GM12865 (cell line): ENCODE data around the gene DCAF6.

Experiments
- DNase-seq: peaks from one replicate; pipeline ENCODE4 v3.0.0; 2010; ENCODE audit warnings: low read depth
- H3K4me3 ChIP-seq: 2 replicates; pipeline ENCODE4 v1.5.1; 2011; ENCODE audit warnings: mild to moderate bottlenecking, low read depth, low read length, control low read depth
- CTCF ChIP-seq: IDR thresholded peaks from 2 replicates; pipeline ENCODE4 v1.5.1; 2011; ENCODE audit warnings: low read length, control low read depth, low read depth, inconsistent platforms; ENCODE audit not compliant: insufficient read depth; ENCODE audit errors: missing control alignments

DCAF6 gene

GRCh38 chr1:168005529-168005928 is 69.0 kb downstream of the DCAF6 start:
- no peak for DNase-seq
- no peak overlapping the region for H3K4me3 ChIP-seq
- no peak for TF ChIP-seq CTCF

- no peak for DNase-seq
- no peak overlapping the region for H3K4me3 ChIP-seq
- TF ChIP-seq CTCF, result no peak
Measured at GRCh38 chr1:168007691-168008090, 71.2 kb downstream of the DCAF6 start.

- TF ChIP-seq CTCF, result no peak
- no peak for DNase-seq
- H3K4me3 ChIP-seq, result no peak overlapping the region
Measured at GRCh38 chr1:168008595-168008994, 72.1 kb downstream of the DCAF6 start.

GRCh38 chr1:168009322-168009721 is 72.8 kb downstream of the DCAF6 start:
- no peak overlapping the region for H3K4me3 ChIP-seq
- no peak for DNase-seq
- no peak for TF ChIP-seq CTCF

GRCh38 chr1:168019407-168019806 is 82.9 kb downstream of the DCAF6 start:
- no peak for TF ChIP-seq CTCF
- DNase-seq, result no peak
- H3K4me3 ChIP-seq, result no peak overlapping the region

- no peak overlapping the region for H3K4me3 ChIP-seq
- no peak for DNase-seq
- no peak for TF ChIP-seq CTCF
Measured at GRCh38 chr1:168031198-168031597, 94.7 kb downstream of the DCAF6 start.

GRCh38 chr1:168031627-168032026 is 95.1 kb downstream of the DCAF6 start:
- DNase-seq, result no peak
- no peak overlapping the region for H3K4me3 ChIP-seq
- TF ChIP-seq CTCF, result no peak
